K562 (cell line): ENCODE data around the gene SENP7. TPM values are rescaled to one million over a fixed set of nuclear protein-coding genes. Genes with fewer than 3 reads are reported as not detected.

ENCODE experiments used
- ADNP ChIP-seq: fragments of 200-800 bp; sonication (Bioruptor generic); IDR thresholded peaks from 2 replicates; pipeline ENCODE4 v1.6.1; 2016; ENCODE audit warnings: missing genetic modification characterization, missing compliant biosample characterization
- ARNT ChIP-seq, 2 experiments: fragments of 450-650 bp; IDR thresholded peaks; 2 replicates each; pipeline ENCODE4 v1.6.1; 2016; ENCODE audit warnings: mild to moderate bottlenecking in 1 of 2
- CEBPG ChIP-seq, 3 experiments: fragments of 200-800 bp in 1 of 3; sonication (Bioruptor generic) in 1 of 3; sonication (generic) in 1 of 3; formaldehyde crosslinking in 1 of 3; IDR thresholded peaks in 2 of 3; conservative IDR thresholded peaks in 1 of 3; 2 replicates each; pipeline versions ENCODE4 v1.6.1 to v1.8.0; 2016 to 2022; ENCODE audit warnings: missing compliant biosample characterization in 2 of 3, missing genetic modification characterization in 2 of 3, mild to moderate bottlenecking in 1 of 3, missing genetic modification reagents in 1 of 3
- CREB1 ChIP-seq, 2 experiments: sonication (generic) in 1 of 2; formaldehyde crosslinking in 1 of 2; IDR thresholded peaks; 2 replicates each; pipeline versions ENCODE4 v1.6.1 to v1.8.0; 2012 to 2022; ENCODE audit warnings: inconsistent platforms in 1 of 2, mild to moderate bottlenecking in 1 of 2, missing genetic modification reagents in 1 of 2, moderate library complexity in 1 of 2
- KLF16 ChIP-seq: IDR thresholded peaks from 2 replicates; pipeline ENCODE4 v1.6.1; 2016; ENCODE audit warnings: antibody characterized with exemption
- MTA3 ChIP-seq: fragments of 450-650 bp; formaldehyde crosslinking; IDR thresholded peaks from 2 replicates; pipeline ENCODE4 v1.6.1; 2017; ENCODE audit warnings: mild to moderate bottlenecking, borderline replicate concordance
- NCOA6 ChIP-seq: fragments of 450-650 bp; IDR thresholded peaks from 2 replicates; pipeline ENCODE4 v1.6.1; 2017; ENCODE audit warnings: mild to moderate bottlenecking
- OTX1 ChIP-seq: fragments of 450-650 bp; formaldehyde crosslinking; IDR thresholded peaks from 2 replicates; pipeline ENCODE4 v1.4.0; 2022; ENCODE audit warnings: mild to moderate bottlenecking
- RBBP5 ChIP-seq: fragments of 200-600 bp; sonication (generic); IDR thresholded peaks from 2 replicates; pipeline ENCODE4 v1.6.1; 2012; ENCODE audit warnings: borderline replicate concordance, mild to moderate bottlenecking, low read length, control low read depth, inconsistent platforms; ENCODE audit not compliant: insufficient read depth, poor library complexity, severe bottlenecking
- SRSF1 ChIP-seq: fragments of 200-400 bp; formaldehyde crosslinking; IDR thresholded peaks from 2 replicates; pipeline ENCODE4 v1.6.1; 2017; ENCODE audit warnings: mild to moderate bottlenecking, low read depth, low read length, moderate library complexity
- ZNF121 ChIP-seq: sonication (generic); formaldehyde crosslinking; conservative IDR thresholded peaks from 2 replicates; pipeline ENCODE4 v1.8.0; 2022; ENCODE audit warnings: missing genetic modification reagents
- ZNF586 ChIP-seq: fragments of 450-650 bp; formaldehyde crosslinking; conservative IDR thresholded peaks from 2 replicates; pipeline ENCODE4 v1.4.0; 2020; ENCODE audit warnings: mild to moderate bottlenecking, moderate library complexity
- polyA plus RNA-seq, 8 experiments: library from polyadenylated mRNA; depleted of rRNA in 4 of 8; stranded (reverse) in 5 of 8; unstranded in 3 of 8; fragments of >200 nt; fragmentation: Nextera tagmentation in 2 of 8; fragmentation: Illumina TruSeq in 1 of 8; extraction: Ambion mirVana in 2 of 8; extraction: Trizol in 1 of 8; gene quantifications; 2 replicates each; pipeline versions ENCODE4 v1.2.1 to v1.2.3, GENCODE V29; 2011 to 2014; ENCODE audit warnings: inconsistent platforms in 1 of 8, missing spikeins in 1 of 8
- total RNA-seq, 7 experiments: library from RNA; depleted of rRNA in 6 of 7; stranded (reverse); fragments of >200 nt in 6 of 7; fragmentation: Illumina TruSeq in 2 of 7; extraction: Trizol in 2 of 7; gene quantifications; 2 replicates each; pipeline versions ENCODE4 v1.2.1 to v1.2.3, GENCODE V29; 2011 to 2021; ENCODE audit warnings: low replicate concordance in 1 of 7
- TF ChIP-seq, protein P1 (sequence below): fragments of 450-650 bp; formaldehyde crosslinking; IDR thresholded peaks from 2 replicates; pipeline ENCODE4 v1.4.0; 2022; ENCODE audit warnings: missing genetic modification characterization
- TF ChIP-seq, protein P2 (sequence below), 2 experiments: fragments of 200-800 bp in 1 of 2; sonication (Bioruptor generic) in 1 of 2; sonication (generic) in 1 of 2; formaldehyde crosslinking in 1 of 2; IDR thresholded peaks in 1 of 2; conservative IDR thresholded peaks in 1 of 2; 2 replicates each; pipeline versions ENCODE4 v1.5.0 to v1.6.1; 2016 to 2020; ENCODE audit warnings: missing compliant biosample characterization in 1 of 2, missing genetic modification characterization in 1 of 2, missing genetic modification reagents in 1 of 2
- TF ChIP-seq, protein P3 (sequence below): fragments of 200-800 bp; sonication (Bioruptor generic); IDR thresholded peaks from 2 replicates; pipeline ENCODE4 v1.6.1; 2016; ENCODE audit warnings: missing genetic modification characterization, missing compliant biosample characterization
- TF ChIP-seq, protein P4 (sequence below): fragments of 250-450 bp; sonication (Bioruptor Pico); IDR thresholded peaks from 2 replicates; pipeline ENCODE4 v1.4.0; 2020; ENCODE audit warnings: mild to moderate bottlenecking, moderate library complexity

SENP7 gene
- total and polyA plus RNA-seq, 9 of the 15 experiments (the other 6 are each of a cell fraction or from before 2014, with no cell fraction given): 4.1 to 21.9 (median 10.7) TPM

DNA sequence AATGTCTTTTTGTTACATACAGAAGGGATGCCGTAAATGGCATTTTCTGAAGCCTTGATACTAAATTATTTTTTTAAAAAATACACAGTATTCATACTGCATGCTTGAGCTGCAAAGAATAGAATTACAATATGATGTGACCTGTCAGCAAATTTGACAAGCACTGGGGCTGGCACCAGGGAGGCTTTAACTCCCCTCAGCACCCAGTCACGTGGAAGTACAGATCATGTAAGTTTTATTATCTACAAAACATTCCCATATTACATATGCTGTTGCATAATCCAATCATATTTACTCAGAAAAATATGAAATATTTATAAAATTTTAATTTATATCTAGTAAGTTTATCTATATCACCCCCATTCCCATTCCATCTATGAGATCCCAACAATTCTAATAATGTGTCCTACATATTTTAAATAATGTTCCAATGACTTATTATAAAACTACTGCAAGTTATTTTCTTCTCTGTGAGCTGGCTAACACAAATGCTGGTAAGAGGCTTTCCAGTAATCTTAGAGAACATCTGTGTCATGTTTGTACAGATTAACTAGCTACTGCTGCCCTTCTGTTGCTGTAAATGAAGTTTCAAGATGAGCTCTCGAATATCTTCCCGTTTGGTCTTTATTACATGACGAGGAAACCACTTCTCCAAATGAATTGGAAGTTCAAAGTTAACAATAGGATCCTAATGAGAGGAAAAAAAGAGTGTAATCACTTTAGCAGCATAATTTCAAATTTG lies 187.4 kb downstream of the SENP7 start (continued):
- TF ChIP-seq, protein P1, sequence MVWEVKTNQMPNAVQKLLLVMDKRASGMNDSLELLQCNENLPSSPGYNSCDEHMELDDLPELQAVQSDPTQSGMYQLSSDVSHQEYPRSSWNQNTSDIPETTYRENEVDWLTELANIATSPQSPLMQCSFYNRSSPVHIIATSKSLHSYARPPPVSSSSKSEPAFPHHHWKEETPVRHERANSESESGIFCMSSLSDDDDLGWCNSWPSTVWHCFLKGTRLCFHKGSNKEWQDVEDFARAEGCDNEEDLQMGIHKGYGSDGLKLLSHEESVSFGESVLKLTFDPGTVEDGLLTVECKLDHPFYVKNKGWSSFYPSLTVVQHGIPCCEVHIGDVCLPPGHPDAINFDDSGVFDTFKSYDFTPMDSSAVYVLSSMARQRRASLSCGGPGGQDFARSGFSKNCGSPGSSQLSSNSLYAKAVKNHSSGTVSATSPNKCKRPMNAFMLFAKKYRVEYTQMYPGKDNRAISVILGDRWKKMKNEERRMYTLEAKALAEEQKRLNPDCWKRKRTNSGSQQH (CRISPR knock-in tag): no peak
- TF ChIP-seq ZNF121 (CRISPR knock-in tag) (no peak), CREB1 (IDR thresholded peaks at IDR 0.05) (no peak), CREB1 (CRISPR knock-in tag; IDR thresholded peaks at IDR 0.05) (no peak), CEBPG (CRISPR knock-in tag; IDR thresholded peaks at IDR 0.05) (no peak), CEBPG (tag; conservative IDR thresholded peaks at IDR 0.05 in 1 of 2, IDR thresholded peaks at IDR 0.05 in 1 of 2) (0 out of 4 replicates have a peak, but pooled peaks of 1 of the 2 experiments have one; percentile 17), SRSF1 (no peak), MTA3 (no peak), ZNF586 (CRISPR knock-in tag) (no peak), NCOA6 (no peak), KLF16 (0 out of 2 replicates have a peak, but pooled peaks have one; percentile 30), ARNT (IDR thresholded peaks at IDR 0.05) (no peak), ADNP (tag) (no peak), OTX1 (CRISPR knock-in tag) (no peak), RBBP5 (no peak)
- TF ChIP-seq, protein P2, sequence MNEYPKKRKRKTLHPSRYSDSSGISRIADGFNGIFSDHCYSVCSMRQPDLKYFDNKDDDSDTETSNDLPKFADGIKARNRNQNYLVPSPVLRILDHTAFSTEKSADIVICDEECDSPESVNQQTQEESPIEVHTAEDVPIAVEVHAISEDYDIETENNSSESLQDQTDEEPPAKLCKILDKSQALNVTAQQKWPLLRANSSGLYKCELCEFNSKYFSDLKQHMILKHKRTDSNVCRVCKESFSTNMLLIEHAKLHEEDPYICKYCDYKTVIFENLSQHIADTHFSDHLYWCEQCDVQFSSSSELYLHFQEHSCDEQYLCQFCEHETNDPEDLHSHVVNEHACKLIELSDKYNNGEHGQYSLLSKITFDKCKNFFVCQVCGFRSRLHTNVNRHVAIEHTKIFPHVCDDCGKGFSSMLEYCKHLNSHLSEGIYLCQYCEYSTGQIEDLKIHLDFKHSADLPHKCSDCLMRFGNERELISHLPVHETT (CRISPR knock-in tag; conservative IDR thresholded peaks at IDR 0.05 in 1 of 2, IDR thresholded peaks at IDR 0.05 in 1 of 2): no peak
- TF ChIP-seq, protein P3, sequence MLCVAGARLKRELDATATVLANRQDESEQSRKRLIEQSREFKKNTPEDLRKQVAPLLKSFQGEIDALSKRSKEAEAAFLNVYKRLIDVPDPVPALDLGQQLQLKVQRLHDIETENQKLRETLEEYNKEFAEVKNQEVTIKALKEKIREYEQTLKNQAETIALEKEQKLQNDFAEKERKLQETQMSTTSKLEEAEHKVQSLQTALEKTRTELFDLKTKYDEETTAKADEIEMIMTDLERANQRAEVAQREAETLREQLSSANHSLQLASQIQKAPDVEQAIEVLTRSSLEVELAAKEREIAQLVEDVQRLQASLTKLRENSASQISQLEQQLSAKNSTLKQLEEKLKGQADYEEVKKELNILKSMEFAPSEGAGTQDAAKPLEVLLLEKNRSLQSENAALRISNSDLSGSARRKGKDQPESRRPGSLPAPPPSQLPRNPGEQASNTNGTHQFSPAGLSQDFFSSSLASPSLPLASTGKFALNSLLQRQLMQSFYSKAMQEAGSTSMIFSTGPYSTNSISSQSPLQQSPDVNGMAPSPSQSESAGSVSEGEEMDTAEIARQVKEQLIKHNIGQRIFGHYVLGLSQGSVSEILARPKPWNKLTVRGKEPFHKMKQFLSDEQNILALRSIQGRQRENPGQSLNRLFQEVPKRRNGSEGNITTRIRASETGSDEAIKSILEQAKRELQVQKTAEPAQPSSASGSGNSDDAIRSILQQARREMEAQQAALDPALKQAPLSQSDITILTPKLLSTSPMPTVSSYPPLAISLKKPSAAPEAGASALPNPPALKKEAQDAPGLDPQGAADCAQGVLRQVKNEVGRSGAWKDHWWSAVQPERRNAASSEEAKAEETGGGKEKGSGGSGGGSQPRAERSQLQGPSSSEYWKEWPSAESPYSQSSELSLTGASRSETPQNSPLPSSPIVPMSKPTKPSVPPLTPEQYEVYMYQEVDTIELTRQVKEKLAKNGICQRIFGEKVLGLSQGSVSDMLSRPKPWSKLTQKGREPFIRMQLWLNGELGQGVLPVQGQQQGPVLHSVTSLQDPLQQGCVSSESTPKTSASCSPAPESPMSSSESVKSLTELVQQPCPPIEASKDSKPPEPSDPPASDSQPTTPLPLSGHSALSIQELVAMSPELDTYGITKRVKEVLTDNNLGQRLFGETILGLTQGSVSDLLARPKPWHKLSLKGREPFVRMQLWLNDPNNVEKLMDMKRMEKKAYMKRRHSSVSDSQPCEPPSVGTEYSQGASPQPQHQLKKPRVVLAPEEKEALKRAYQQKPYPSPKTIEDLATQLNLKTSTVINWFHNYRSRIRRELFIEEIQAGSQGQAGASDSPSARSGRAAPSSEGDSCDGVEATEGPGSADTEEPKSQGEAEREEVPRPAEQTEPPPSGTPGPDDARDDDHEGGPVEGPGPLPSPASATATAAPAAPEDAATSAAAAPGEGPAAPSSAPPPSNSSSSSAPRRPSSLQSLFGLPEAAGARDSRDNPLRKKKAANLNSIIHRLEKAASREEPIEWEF (CRISPR knock-in tag): no peak
- TF ChIP-seq, protein P4, sequence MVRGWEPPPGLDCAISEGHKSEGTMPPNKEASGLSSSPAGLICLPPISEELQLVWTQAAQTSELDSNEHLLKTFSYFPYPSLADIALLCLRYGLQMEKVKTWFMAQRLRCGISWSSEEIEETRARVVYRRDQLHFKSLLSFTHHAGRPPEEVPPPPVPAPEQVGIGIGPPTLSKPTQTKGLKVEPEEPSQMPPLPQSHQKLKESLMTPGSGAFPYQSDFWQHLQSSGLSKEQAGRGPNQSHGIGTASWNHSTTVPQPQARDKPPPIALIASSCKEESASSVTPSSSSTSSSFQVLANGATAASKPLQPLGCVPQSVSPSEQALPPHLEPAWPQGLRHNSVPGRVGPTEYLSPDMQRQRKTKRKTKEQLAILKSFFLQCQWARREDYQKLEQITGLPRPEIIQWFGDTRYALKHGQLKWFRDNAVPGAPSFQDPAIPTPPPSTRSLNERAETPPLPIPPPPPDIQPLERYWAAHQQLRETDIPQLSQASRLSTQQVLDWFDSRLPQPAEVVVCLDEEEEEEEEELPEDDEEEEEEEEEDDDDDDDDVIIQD (CRISPR knock-in tag): no peak
